Erythroblast (primary cell): ENCODE measurements around the gene EVI5.
"Not testable (repeated sequence)": the region's sequence is repeated elsewhere in the genome, so short reads cannot be mapped to it uniquely, and the experiment has no call there.

ENCODE experiments used
- GATA1 ChIP-seq: IDR thresholded peaks from 2 replicates; pipeline ENCODE4 v1.6.1; 2011; ENCODE audit warnings: low read depth, mild to moderate bottlenecking, control low read depth, low read length, moderate library complexity
- POLR2A ChIP-seq: IDR thresholded peaks from 2 replicates; pipeline ENCODE4 v1.6.1; 2011; ENCODE audit warnings: mild to moderate bottlenecking, low read length

GRCh38 chr1:92589361-92589760, 195.5 kb downstream of the EVI5 start:
- not testable (repeated sequence) for TF ChIP-seq POLR2A, GATA1
